Activated CD8-positive, alpha-beta T cell treated with anti-CD3 and anti-CD28 coated beads for 36 hours (primary cell): Measurements from ENCODE around the gene R3HDM2. TPM values are rescaled to one million over a fixed set of nuclear protein-coding genes. Genes with fewer than 3 reads are reported as not detected.

Experiments used
- ATAC-seq: fragments of 200-7000 bp; cut with Tn5 transposase; one replicate; pipeline ENCODE4 v1.10.0; 2021; ENCODE audit warnings: mild to moderate bottlenecking, moderate library complexity
- CTCF ChIA-PET: fragments of 350-600 bp; sonication (Branson Sonifier 250); formaldehyde crosslinking; loops from one replicate; lab custom pipeline; 2021; ENCODE audit warnings: antibody characterized with exemption; lab: Charles Lee
- POLR2A ChIA-PET: fragments of 350-600 bp; sonication (Branson Sonifier 250); formaldehyde crosslinking; loops from one replicate; lab custom pipeline; 2021; ENCODE audit warnings: antibody characterized with exemption; lab: Charles Lee
- DNase-seq: peaks from one replicate; pipeline ENCODE4 v3.0.0-alpha.2; 2020
- H3K27ac Mint-ChIP-seq: one replicate; pipeline ENCODE4 v1.8.0; 2021; ENCODE audit warnings: mild to moderate bottlenecking, mixed read lengths
- H3K27me3 Mint-ChIP-seq: one replicate; pipeline ENCODE4 v1.8.0; 2021; ENCODE audit warnings: mixed read lengths
- H3K36me3 Mint-ChIP-seq: one replicate; pipeline ENCODE4 v1.8.0; 2021; ENCODE audit warnings: low read depth, mixed read lengths
- H3K4me1 Mint-ChIP-seq: one replicate; pipeline ENCODE4 v1.8.0; 2021; ENCODE audit warnings: low read depth, mixed read lengths
- H3K4me3 Mint-ChIP-seq: one replicate; pipeline ENCODE4 v1.8.0; 2021; ENCODE audit warnings: mild to moderate bottlenecking, moderate library complexity, mixed read lengths
- H3K9me3 Mint-ChIP-seq: one replicate; pipeline ENCODE4 v1.8.0; 2021; ENCODE audit warnings: mixed read lengths
- intact Hi-C: fragments of 100-400 bp; cut with micrococcal nuclease; formaldehyde crosslinking; loops from one replicate; pipeline ENCODE4 v1.10.0; 2022
- total RNA-seq, 2 experiments: library from RNA; stranded (reverse); gene quantifications; one replicate each; pipeline ENCODE4 v1.2.3, GENCODE V29; 2021
- TF ChIP-seq, protein P1 (sequence below): fragments of 200-600 bp; IDR thresholded peaks from one replicate; pipeline ENCODE4 v1.8.0; 2022; ENCODE audit warnings: antibody characterized with exemption, mild to moderate bottlenecking

Gene R3HDM2
- total RNA-seq, 2 experiments from 2014 or later: 33.2 to 44.0 TPM

- H3K4me3 Mint-ChIP-seq: no peak overlapping the region
- ATAC-seq: no peak
- peaks cover 47% of the 10 kb centered on the region for H3K36me3 Mint-ChIP-seq
- intact Hi-C loops: no loop called here
- peaks cover 21% of the 10 kb centered on the region for H3K27me3 Mint-ChIP-seq
- no peak for DNase-seq
- TF ChIP-seq, protein P1, sequence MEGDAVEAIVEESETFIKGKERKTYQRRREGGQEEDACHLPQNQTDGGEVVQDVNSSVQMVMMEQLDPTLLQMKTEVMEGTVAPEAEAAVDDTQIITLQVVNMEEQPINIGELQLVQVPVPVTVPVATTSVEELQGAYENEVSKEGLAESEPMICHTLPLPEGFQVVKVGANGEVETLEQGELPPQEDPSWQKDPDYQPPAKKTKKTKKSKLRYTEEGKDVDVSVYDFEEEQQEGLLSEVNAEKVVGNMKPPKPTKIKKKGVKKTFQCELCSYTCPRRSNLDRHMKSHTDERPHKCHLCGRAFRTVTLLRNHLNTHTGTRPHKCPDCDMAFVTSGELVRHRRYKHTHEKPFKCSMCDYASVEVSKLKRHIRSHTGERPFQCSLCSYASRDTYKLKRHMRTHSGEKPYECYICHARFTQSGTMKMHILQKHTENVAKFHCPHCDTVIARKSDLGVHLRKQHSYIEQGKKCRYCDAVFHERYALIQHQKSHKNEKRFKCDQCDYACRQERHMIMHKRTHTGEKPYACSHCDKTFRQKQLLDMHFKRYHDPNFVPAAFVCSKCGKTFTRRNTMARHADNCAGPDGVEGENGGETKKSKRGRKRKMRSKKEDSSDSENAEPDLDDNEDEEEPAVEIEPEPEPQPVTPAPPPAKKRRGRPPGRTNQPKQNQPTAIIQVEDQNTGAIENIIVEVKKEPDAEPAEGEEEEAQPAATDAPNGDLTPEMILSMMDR: no peak
- H3K4me1 Mint-ChIP-seq: peaks cover 60% of the 10 kb centered on the region
- CTCF ChIA-PET: interaction anchor here (11.8 to 12.7 kb wide), 2 partner anchors 8 to 20 kb away, joined by 397 to 431 read pairs; partner anchors contain the start of genes NXPH4 and SHMT2
- H3K9me3 Mint-ChIP-seq: no peaks in the 10 kb centered on the region
- no peak overlapping the region for H3K27ac Mint-ChIP-seq
- POLR2A ChIA-PET: interaction anchor here (10.7 to 12.9 kb wide), 2 partner anchors 9 to 20 kb away, joined by 99 to 238 read pairs; partner anchors contain the start of genes NXPH4 and SHMT2
These were observed 195.1 kb downstream of the R3HDM2 start for GRCh38 chr12:57235728-57236131.

- POLR2A ChIA-PET: interaction anchor here (10.7 to 12.9 kb wide), 2 partner anchors 8 to 19 kb away, joined by 99 to 238 read pairs; partner anchors contain the start of genes NXPH4 and SHMT2
- no peak overlapping the region for H3K4me3 Mint-ChIP-seq
- H3K9me3 Mint-ChIP-seq: no peaks in the 10 kb centered on the region
- intact Hi-C loops: no loop called here
- peaks cover 60% of the 10 kb centered on the region for H3K4me1 Mint-ChIP-seq
- ATAC-seq: no peak
- TF ChIP-seq, protein P1: no peak
- no peak for DNase-seq
- CTCF ChIA-PET: interaction anchor here (11.8 to 12.7 kb wide), 2 partner anchors 7 to 19 kb away, joined by 397 to 431 read pairs; partner anchors contain the start of genes NXPH4 and SHMT2
- peaks cover 53% of the 10 kb centered on the region for H3K36me3 Mint-ChIP-seq
- H3K27ac Mint-ChIP-seq: no peak overlapping the region
- H3K27me3 Mint-ChIP-seq: peaks cover 17% of the 10 kb centered on the region
These were observed 195.7 kb downstream of the R3HDM2 start for GRCh38 chr12:57235017-57235727.

GRCh38 chr12:57234571-57235016 lies 196.2 kb downstream of the R3HDM2 start:
- ChIA-PET POLR2A (interaction anchor here (10.7 to 12.9 kb wide), 2 partner anchors 8 to 18 kb away, joined by 99 to 238 read pairs; partner anchors contain the start of genes NXPH4 and SHMT2), CTCF (interaction anchor here (12.6 to 13.6 kb wide), 2 partner anchors 6 to 18 kb away, joined by 215 to 431 read pairs; partner anchors contain the start of gene NXPH4)
- Mint-ChIP-seq H3K4me3 (no peak overlapping the region), H3K27me3 (peaks cover 17% of the 10 kb centered on the region), H3K27ac (no peak overlapping the region), H3K9me3 (no peaks in the 10 kb centered on the region), H3K36me3 (peaks cover 58% of the 10 kb centered on the region), H3K4me1 (peaks cover 59% of the 10 kb centered on the region)
- intact Hi-C loops: no loop called here
- TF ChIP-seq, protein P1: no peak
- DNase-seq (no peak), ATAC-seq (no peak)

- TF ChIP-seq, protein P1: no peak
- H3K9me3 Mint-ChIP-seq: no peaks in the 10 kb centered on the region
- intact Hi-C loops: no loop called here
- H3K27ac Mint-ChIP-seq: no peak overlapping the region
- DNase-seq: no peak
- H3K36me3 Mint-ChIP-seq: peaks cover 59% of the 10 kb centered on the region
- POLR2A ChIA-PET: interaction anchor here (12.9 kb wide), 1 partner anchor 7 kb away, joined by 238 read pairs; the partner anchor contains the start of gene SHMT2
- H3K27me3 Mint-ChIP-seq: peaks cover 17% of the 10 kb centered on the region
- CTCF ChIA-PET: interaction anchor here (12.6 to 13.6 kb wide), 2 partner anchors 7 to 18 kb away, joined by 215 to 431 read pairs; partner anchors contain the start of gene NXPH4
- H3K4me3 Mint-ChIP-seq: no peak overlapping the region
- H3K4me1 Mint-ChIP-seq: peaks cover 59% of the 10 kb centered on the region
- ATAC-seq: no peak
These were observed 196.6 kb downstream of the R3HDM2 start for GRCh38 chr12:57234233-57234570.
